ENCODE measurements around the gene SPRING1. TPM values are rescaled to one million over a fixed set of nuclear protein-coding genes. Genes with fewer than 3 reads are reported as not detected.
A peak's percentile ranks its signal among the peaks of the same experiment; 100 is the strongest.
"Not testable (repeated sequence)": the region's sequence is repeated elsewhere in the genome, so short reads cannot be mapped to it uniquely, and the experiment has no call there.

SPRING1 gene
- total RNA-seq, 1 donor from 2014 or later = 6.3 TPM

DNA sequence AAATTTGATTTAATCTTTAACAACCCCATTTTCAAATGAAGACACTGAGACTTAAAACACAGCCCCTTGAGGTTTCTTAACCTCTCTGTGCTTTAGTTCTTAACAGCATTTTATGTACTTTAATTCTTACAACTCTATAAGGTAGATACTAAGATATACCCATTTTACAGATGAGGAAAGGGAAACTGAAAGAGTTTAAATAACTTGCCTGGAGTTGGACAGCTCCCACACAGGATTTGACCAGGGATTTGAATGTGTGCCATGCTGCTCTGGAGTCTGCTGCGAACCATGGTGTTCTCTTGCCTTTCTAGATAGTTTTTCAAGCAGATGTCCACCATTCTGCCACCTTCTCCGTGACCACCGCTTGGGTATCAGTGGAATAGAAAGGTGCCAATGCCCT is 28.4 kb upstream of the SPRING1 start:
- H3K4me3 ChIP-seq (ENCODE audit: low read length in 3 of 3) = no peak overlapping the region

DNA sequence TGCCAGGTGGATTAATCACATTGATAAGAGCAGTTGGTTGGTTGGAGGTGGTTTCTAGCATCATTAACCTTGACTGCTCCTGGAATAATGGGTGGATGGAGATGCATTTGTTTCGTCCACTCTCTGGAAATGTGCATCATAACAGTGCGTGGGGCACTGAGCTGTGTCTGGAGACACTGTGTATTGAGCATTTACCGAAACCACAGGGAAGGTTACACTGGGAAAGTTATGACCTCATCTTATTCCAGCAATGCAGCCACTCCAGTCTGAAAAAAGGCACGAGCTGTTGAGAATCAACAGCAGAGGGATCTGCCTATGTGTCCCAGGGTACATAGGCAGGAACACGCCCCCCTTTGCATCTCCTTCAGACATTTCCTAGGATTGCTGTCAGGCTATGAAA is 27.4 kb upstream of the SPRING1 start:
- Histone ChIP-seq H3K4me1 (ENCODE audit: control insufficient read depth in 3 of 3, insufficient read depth in 3 of 3, low read length in 3 of 3) (no peaks in the 10 kb centered on the region), H3K4me3 (ENCODE audit: low read length in 3 of 3) (no peak overlapping the region), H3K9ac (ENCODE audit: low read depth in 1 of 3, low read length in 3 of 3) (no peak overlapping the region), H3K9me3 (ENCODE audit: control insufficient read depth in 3 of 3, low read length in 3 of 3) (no peaks in the 10 kb centered on the region), H3K27me3 (ENCODE audit: control insufficient read depth in 3 of 3, insufficient read depth in 3 of 3, low read length in 3 of 3) (no peaks in the 10 kb centered on the region), H3K27ac (ENCODE audit: low read depth, low read length) (no peak overlapping the region), H3K36me3 (ENCODE audit: control insufficient read depth in 3 of 3, insufficient read depth in 3 of 3, low read length in 3 of 3) (no peaks in the 10 kb centered on the region)

More for the DNA sequence above, 28.4 kb upstream of the SPRING1 start:
- Histone ChIP-seq H3K36me3 (ENCODE audit: control insufficient read depth in 3 of 3, insufficient read depth in 3 of 3, low read length in 3 of 3) (no peaks in the 10 kb centered on the region), H3K4me1 (ENCODE audit: control insufficient read depth in 3 of 3, insufficient read depth in 3 of 3, low read length in 3 of 3) (no peaks in the 10 kb centered on the region), H3K27me3 (ENCODE audit: control insufficient read depth in 3 of 3, insufficient read depth in 3 of 3, low read length in 3 of 3) (no peaks in the 10 kb centered on the region), H3K9me3 (ENCODE audit: control insufficient read depth in 3 of 3, low read length in 3 of 3) (no peaks in the 10 kb centered on the region), H3K9ac (ENCODE audit: low read depth in 1 of 3, low read length in 3 of 3) (no peak overlapping the region), H3K27ac (ENCODE audit: low read depth, low read length) (no peak overlapping the region)

DNA sequence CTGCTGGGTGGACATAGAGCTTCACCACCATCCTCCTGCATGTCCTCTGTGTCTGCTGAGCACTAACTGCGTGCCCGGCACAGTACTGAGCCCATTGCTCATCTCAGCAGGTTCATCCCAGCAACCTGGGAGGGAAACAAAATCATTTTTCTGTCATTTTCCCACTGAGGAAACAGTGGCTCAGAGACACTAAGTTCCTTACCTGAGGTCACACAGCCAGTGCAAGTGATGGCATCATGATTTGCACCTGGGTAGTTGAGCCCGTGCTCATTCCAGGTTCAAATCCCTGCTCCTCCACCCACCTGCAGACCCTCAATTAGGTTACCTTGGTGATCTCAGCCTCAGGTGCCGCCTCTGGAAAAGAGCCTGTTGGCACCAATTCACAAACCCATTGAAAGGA is 23.6 kb upstream of the SPRING1 start:
- H3K4me1 ChIP-seq (ENCODE audit: control insufficient read depth in 3 of 3, insufficient read depth in 3 of 3, low read length in 3 of 3) = no peaks in the 10 kb centered on the region
- H3K27me3 ChIP-seq (ENCODE audit: control insufficient read depth in 3 of 3, insufficient read depth in 3 of 3, low read length in 3 of 3) = no peaks in the 10 kb centered on the region
- no peaks in the 10 kb centered on the region for H3K9me3 ChIP-seq (ENCODE audit: control insufficient read depth in 3 of 3, low read length in 3 of 3)
- H3K27ac ChIP-seq (ENCODE audit: low read depth, low read length) = no peak overlapping the region
- H3K36me3 ChIP-seq (ENCODE audit: control insufficient read depth in 3 of 3, insufficient read depth in 3 of 3, low read length in 3 of 3) = no peaks in the 10 kb centered on the region
- no peak overlapping the region for H3K9ac ChIP-seq (ENCODE audit: low read depth in 1 of 3, low read length in 3 of 3)
- no peak overlapping the region for H3K4me3 ChIP-seq (ENCODE audit: low read length in 3 of 3)

DNA sequence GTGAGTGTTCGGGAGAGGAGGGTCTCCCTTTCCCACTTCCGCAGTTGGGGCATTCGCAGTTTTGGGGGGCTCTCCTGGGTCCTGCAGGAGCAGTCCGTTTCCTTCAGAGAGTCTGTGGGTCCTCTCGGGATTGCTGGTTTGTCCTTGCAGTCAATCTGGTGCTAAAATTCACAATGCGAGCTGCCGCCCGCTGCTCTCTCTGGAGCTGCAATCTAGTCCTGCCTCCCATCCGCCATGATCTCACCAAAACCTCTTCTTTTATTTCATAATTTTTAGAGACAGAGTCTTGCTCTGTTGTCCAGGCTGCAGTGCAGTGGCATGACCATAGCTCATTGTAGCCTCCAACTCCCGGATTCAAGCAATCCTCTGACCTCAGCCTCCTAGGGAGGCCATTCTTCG is 22.8 kb upstream of the SPRING1 start:
- H3K27me3 ChIP-seq (ENCODE audit: control insufficient read depth in 3 of 3, insufficient read depth in 3 of 3, low read length in 3 of 3) = no peaks in the 10 kb centered on the region
- no peaks in the 10 kb centered on the region for H3K4me1 ChIP-seq (ENCODE audit: control insufficient read depth in 3 of 3, insufficient read depth in 3 of 3, low read length in 3 of 3)
- H3K36me3 ChIP-seq (ENCODE audit: control insufficient read depth in 3 of 3, insufficient read depth in 3 of 3, low read length in 3 of 3) = no peaks in the 10 kb centered on the region
- H3K27ac ChIP-seq (ENCODE audit: low read depth, low read length) = no peak overlapping the region
- no peak overlapping the region for H3K9ac ChIP-seq (ENCODE audit: low read depth in 1 of 3, low read length in 3 of 3)
- H3K4me3 ChIP-seq (ENCODE audit: low read length in 3 of 3) = no peak overlapping the region
- H3K9me3 ChIP-seq (ENCODE audit: control insufficient read depth in 3 of 3, low read length in 3 of 3) = no peaks in the 10 kb centered on the region

DNA sequence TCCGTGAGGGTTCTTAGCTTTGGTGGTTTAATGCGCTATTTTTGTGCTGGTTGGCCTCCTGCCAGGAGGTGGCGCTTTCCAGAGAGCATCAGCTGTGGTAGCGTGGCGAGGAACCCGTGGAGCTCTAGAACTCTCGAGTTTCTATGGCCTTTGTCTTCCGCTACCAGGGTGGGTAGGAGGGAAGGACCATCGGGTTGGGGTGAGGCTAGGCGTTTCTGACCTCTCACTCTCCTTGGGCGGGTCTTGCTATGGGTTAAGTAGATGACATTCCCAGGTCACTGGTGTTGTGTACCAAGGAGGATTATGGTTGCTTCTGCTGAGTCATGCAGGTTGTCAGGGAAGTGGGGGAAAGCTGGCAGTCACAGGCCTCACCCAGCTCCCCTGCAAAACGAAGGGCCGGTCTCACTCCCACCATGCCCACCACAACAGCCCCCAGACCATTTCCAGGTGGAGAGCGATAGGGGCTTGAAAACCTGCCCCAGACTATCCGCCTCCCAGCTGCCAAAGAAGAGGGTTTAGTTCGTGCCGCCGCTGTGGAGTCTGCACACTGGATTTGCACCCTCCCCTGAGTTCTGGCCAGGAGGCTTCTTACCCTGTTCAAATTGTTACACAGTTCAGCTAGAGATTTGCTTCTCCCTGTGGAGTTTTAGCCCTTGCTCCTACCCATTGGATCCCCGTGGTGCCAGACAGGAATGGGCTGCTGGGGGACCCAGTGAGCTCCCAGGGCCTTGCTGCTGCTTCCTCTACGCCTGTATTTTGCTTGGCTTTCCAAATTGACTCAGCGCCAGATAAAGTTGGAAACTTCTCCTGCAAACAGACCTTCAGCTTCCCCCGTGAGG is 22.1 kb upstream of the SPRING1 start:
- Histone ChIP-seq H3K27ac (ENCODE audit: low read depth, low read length) (no peak overlapping the region), H3K4me3 (ENCODE audit: low read length in 3 of 3) (peak overlapping the region in 1 of 3 donors; percentile 6)

DNA sequence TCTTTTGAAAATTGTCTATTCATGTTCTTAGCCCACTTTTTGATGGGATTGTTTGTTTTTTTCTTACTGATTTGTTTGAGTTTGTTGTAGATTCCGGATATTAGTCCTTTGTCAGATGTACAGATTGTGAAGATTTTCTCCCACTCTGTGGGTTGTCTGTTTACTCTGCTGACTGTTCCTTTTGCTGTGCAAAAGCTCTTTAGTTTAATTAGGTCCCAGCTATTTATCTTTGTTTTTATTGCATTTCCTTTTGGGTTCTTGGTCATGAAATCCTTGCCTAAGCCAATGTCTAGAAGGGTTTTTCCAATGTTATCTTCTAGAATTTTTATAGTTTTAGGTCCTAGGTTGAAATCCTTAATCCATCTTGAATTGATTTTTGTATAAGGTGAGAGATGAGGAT is 16.9 kb upstream of the SPRING1 start:
- not testable (repeated sequence) for H3K4me1 ChIP-seq (ENCODE audit: control insufficient read depth in 3 of 3, insufficient read depth in 3 of 3, low read length in 3 of 3); H3K9me3 ChIP-seq (ENCODE audit: control insufficient read depth in 3 of 3, low read length in 3 of 3); H3K27ac ChIP-seq (ENCODE audit: low read depth, low read length); H3K4me3 ChIP-seq (ENCODE audit: low read length in 3 of 3); H3K9ac ChIP-seq (ENCODE audit: low read depth in 1 of 3, low read length in 3 of 3); H3K36me3 ChIP-seq (ENCODE audit: control insufficient read depth in 3 of 3, insufficient read depth in 3 of 3, low read length in 3 of 3); H3K27me3 ChIP-seq (ENCODE audit: control insufficient read depth in 3 of 3, insufficient read depth in 3 of 3, low read length in 3 of 3)

More for the DNA sequence above, 22.1 kb upstream of the SPRING1 start:
- H3K27me3 ChIP-seq (ENCODE audit: control insufficient read depth in 3 of 3, insufficient read depth in 3 of 3, low read length in 3 of 3) = no peaks in the 10 kb centered on the region
- no peaks in the 10 kb centered on the region for H3K4me1 ChIP-seq (ENCODE audit: control insufficient read depth in 3 of 3, insufficient read depth in 3 of 3, low read length in 3 of 3)
- no peaks in the 10 kb centered on the region for H3K9me3 ChIP-seq (ENCODE audit: control insufficient read depth in 3 of 3, low read length in 3 of 3)
- no peaks in the 10 kb centered on the region for H3K36me3 ChIP-seq (ENCODE audit: control insufficient read depth in 3 of 3, insufficient read depth in 3 of 3, low read length in 3 of 3)
- H3K9ac ChIP-seq (ENCODE audit: low read depth in 1 of 3, low read length in 3 of 3) = no peak overlapping the region

DNA sequence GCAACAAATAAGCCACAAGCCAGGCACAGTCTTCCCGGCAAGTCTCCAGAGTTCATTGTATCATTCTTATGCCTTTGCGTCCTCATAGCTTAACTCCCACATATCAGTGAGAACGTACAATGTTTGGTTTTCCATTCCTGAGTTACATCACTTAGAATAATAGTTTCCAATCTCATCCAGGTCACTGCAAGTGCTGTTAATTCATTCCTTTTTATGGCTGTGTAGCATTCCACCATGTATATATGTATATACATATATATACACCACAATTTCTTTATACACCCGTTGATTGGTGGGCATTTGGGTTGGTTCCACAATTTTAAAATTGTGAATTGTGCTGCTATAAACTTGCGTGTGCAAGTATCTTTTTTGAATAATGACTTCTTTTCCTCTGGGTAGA is 16.2 kb upstream of the SPRING1 start:
- H3K9me3 ChIP-seq (ENCODE audit: control insufficient read depth in 3 of 3, low read length in 3 of 3); H3K4me3 ChIP-seq (ENCODE audit: low read length in 3 of 3); H3K36me3 ChIP-seq (ENCODE audit: control insufficient read depth in 3 of 3, insufficient read depth in 3 of 3, low read length in 3 of 3); H3K9ac ChIP-seq (ENCODE audit: low read depth in 1 of 3, low read length in 3 of 3); H3K4me1 ChIP-seq (ENCODE audit: control insufficient read depth in 3 of 3, insufficient read depth in 3 of 3, low read length in 3 of 3); H3K27ac ChIP-seq (ENCODE audit: low read depth, low read length); H3K27me3 ChIP-seq (ENCODE audit: control insufficient read depth in 3 of 3, insufficient read depth in 3 of 3, low read length in 3 of 3): not testable (repeated sequence)

DNA sequence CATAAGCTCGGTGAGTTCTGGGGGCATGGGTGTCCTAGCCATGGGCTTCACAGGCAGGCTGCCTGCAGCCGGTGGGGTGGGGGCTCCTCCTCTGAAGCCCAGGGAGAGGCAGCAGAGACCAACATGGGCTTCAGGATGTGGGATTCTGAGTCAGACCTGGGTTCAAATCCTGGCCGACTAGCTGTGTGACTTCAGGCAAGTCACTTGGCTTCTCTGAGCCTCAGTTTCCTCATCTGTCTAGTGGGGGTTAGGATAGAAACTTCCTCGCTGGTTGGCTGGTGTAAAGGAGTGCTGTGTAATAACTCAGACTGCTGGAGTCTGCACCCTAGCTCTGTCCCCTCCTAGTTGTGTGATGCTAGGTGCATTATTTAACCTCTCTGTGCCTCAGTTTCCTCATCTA is 12.4 kb upstream of the SPRING1 start:
- H3K27me3 ChIP-seq (ENCODE audit: control insufficient read depth in 3 of 3, insufficient read depth in 3 of 3, low read length in 3 of 3) = no peaks in the 10 kb centered on the region
- H3K9ac ChIP-seq (ENCODE audit: low read depth in 1 of 3, low read length in 3 of 3) = no peak overlapping the region
- H3K9me3 ChIP-seq (ENCODE audit: control insufficient read depth in 3 of 3, low read length in 3 of 3) = no peaks in the 10 kb centered on the region
- H3K4me1 ChIP-seq (ENCODE audit: control insufficient read depth in 3 of 3, insufficient read depth in 3 of 3, low read length in 3 of 3) = no peaks in the 10 kb centered on the region
- H3K27ac ChIP-seq (ENCODE audit: low read depth, low read length) = no peak overlapping the region
- H3K4me3 ChIP-seq (ENCODE audit: low read length in 3 of 3) = no peak overlapping the region
- H3K36me3 ChIP-seq (ENCODE audit: control insufficient read depth in 3 of 3, insufficient read depth in 3 of 3, low read length in 3 of 3) = no peaks in the 10 kb centered on the region

DNA sequence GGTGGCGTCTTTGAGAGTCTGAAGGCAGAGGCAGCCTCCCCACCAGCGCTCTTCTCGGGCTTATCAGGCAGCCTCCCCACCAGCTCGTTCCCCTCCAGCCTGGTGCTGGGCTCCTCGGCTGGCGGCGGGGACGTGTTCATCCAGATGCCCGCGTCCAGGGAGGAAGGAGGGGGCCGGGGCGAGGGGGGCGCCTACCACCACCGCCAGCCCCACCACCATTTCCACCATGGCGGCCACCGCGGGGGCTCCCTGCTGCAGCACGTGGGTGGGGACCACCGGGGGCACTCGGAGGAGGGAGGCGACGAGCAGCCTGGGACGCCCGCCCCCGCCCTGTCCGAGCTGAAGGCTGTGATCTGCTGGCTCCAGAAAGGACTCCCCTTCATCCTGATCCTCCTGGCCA is 12.0 kb upstream of the SPRING1 start:
- no peak overlapping the region for H3K4me3 ChIP-seq (ENCODE audit: low read length in 3 of 3)
- H3K36me3 ChIP-seq (ENCODE audit: control insufficient read depth in 3 of 3, insufficient read depth in 3 of 3, low read length in 3 of 3) = no peaks in the 10 kb centered on the region
- no peak overlapping the region for H3K27ac ChIP-seq (ENCODE audit: low read depth, low read length)
- H3K9ac ChIP-seq (ENCODE audit: low read depth in 1 of 3, low read length in 3 of 3) = no peak overlapping the region
- H3K9me3 ChIP-seq (ENCODE audit: control insufficient read depth in 3 of 3, low read length in 3 of 3) = no peaks in the 10 kb centered on the region
- no peaks in the 10 kb centered on the region for H3K27me3 ChIP-seq (ENCODE audit: control insufficient read depth in 3 of 3, insufficient read depth in 3 of 3, low read length in 3 of 3)
- H3K4me1 ChIP-seq (ENCODE audit: control insufficient read depth in 3 of 3, insufficient read depth in 3 of 3, low read length in 3 of 3) = no peaks in the 10 kb centered on the region

DNA sequence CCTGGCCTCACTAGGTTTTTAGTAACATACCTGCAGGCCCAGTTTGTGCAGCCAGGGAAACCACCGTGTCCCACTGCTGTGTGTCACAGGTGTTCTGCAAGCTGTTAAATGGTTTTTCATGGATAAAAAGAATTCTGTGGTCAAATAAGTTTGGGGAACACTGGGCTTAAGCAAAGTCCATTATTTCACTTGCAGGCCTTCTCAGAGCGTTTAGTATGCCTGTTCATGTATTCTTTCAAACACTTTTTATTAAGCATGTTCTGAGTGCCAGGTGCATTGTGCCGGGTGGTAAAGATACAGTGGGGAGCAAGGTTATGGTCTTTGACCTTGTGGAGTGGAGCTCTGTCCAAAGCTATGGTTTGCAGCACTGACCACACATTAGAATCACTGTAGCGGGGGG is 7.7 kb upstream of the SPRING1 start:
- Histone ChIP-seq H3K9ac (ENCODE audit: low read depth in 1 of 3, low read length in 3 of 3) (no peak overlapping the region), H3K27ac (ENCODE audit: low read depth, low read length) (no peak overlapping the region), H3K9me3 (ENCODE audit: control insufficient read depth in 3 of 3, low read length in 3 of 3) (no peaks in the 10 kb centered on the region), H3K4me1 (ENCODE audit: control insufficient read depth in 3 of 3, insufficient read depth in 3 of 3, low read length in 3 of 3) (no peaks in the 10 kb centered on the region), H3K4me3 (ENCODE audit: low read length in 3 of 3) (no peak overlapping the region), H3K36me3 (ENCODE audit: control insufficient read depth in 3 of 3, insufficient read depth in 3 of 3, low read length in 3 of 3) (no peaks in the 10 kb centered on the region), H3K27me3 (ENCODE audit: control insufficient read depth in 3 of 3, insufficient read depth in 3 of 3, low read length in 3 of 3) (no peaks in the 10 kb centered on the region)

All from skeletal muscle tissue (tissue), 4 donors.